Measurements from ENCODE around the gene VGF. TPM values are rescaled to one million over a fixed set of nuclear protein-coding genes. Genes with fewer than 3 reads are reported as not detected.

VGF gene
- total RNA-seq, 2 experiments from 2014 or later: 1.5 TPM; not detected in 1

- TF ChIP-seq EZH2phosphoT487 (IDR thresholded peaks at IDR 0.05; ENCODE audit: borderline replicate concordance, low read depth, low read length): no peak
- peak; percentile 91 for TF ChIP-seq CTCF (conservative IDR thresholded peaks at IDR 0.05; ENCODE audit: low read length)
- Histone ChIP-seq H3K27ac (ENCODE audit: low read depth, low read length, poor library complexity, severe bottlenecking) (no peak overlapping the region), H3K9me3 (ENCODE audit: low read length) (no peaks in the 10 kb centered on the region), H4K20me1 (ENCODE audit: insufficient read depth, low read length) (no peaks in the 10 kb centered on the region), H3K79me2 (ENCODE audit: insufficient read depth, low read depth, low read length) (no peaks in the 10 kb centered on the region), H3K9me2 (ENCODE audit: insufficient read depth, low read length) (no peaks in the 10 kb centered on the region), H3K4me1 (ENCODE audit: insufficient read depth, low read length, poor library complexity, severe bottlenecking) (peaks cover 26% of the 10 kb centered on the region), H3K36me3 (ENCODE audit: insufficient read depth, low read length) (no peaks in the 10 kb centered on the region), H2AFZ (ENCODE audit: low read length) (0 out of 2 replicates have a peak overlapping the region, but pooled peaks have one; percentile 31), H3K4me3 (ENCODE audit: low read depth, low read length, poor library complexity, severe bottlenecking) (no peak overlapping the region), H3K4me2 (ENCODE audit: low read length) (peak overlapping the region; percentile 53)
- BruUV-seq (replicated peaks): no TSS peak
- intact Hi-C loops (cut with micrococcal nuclease; ENCODE audit: unreplicated experiment): loop anchor here (1.0 kb wide), 1 partner anchor 26 kb away; no protein-coding TSS in a partner anchor
- ChIA-PET CTCF (ENCODE audit: unreplicated experiment) (no interaction called here), POLR2A (interaction anchor here (0.5 to 0.6 kb wide), 2 partner anchors 13 to 339 kb away, joined by 4 to 6 read pairs; no protein-coding TSS in a partner anchor)
- DNase-seq (ENCODE audit: low spot score): peak; percentile 69
Observed at GRCh38 chr7:101169838-101170551, 4.6 kb upstream of the VGF start.

- H3K4me2 ChIP-seq (ENCODE audit: low read length): peak overlapping the region; percentile 53
- no TSS peak for BruUV-seq (replicated peaks)
- no peaks in the 10 kb centered on the region for H3K36me3 ChIP-seq (ENCODE audit: insufficient read depth, low read length)
- TF ChIP-seq CTCF (conservative IDR thresholded peaks at IDR 0.05; ENCODE audit: low read length): no peak
- no peak for TF ChIP-seq EZH2phosphoT487 (IDR thresholded peaks at IDR 0.05; ENCODE audit: borderline replicate concordance, low read depth, low read length)
- no peaks in the 10 kb centered on the region for H3K79me2 ChIP-seq (ENCODE audit: insufficient read depth, low read depth, low read length)
- ChIA-PET POLR2A (interaction anchor here (0.6 kb wide), 1 partner anchor 135 kb away, joined by 4 read pairs; no protein-coding TSS in a partner anchor), CTCF (ENCODE audit: unreplicated experiment) (no interaction called here)
- intact Hi-C loops (cut with micrococcal nuclease; ENCODE audit: unreplicated experiment): loop anchor here (1.0 kb wide), 1 partner anchor 25 kb away; no protein-coding TSS in a partner anchor
- H3K9me3 ChIP-seq (ENCODE audit: low read length): no peaks in the 10 kb centered on the region
- peaks cover 23% of the 10 kb centered on the region for H3K4me1 ChIP-seq (ENCODE audit: insufficient read depth, low read length, poor library complexity, severe bottlenecking)
- H3K9me2 ChIP-seq (ENCODE audit: insufficient read depth, low read length): no peaks in the 10 kb centered on the region
- no peaks in the 10 kb centered on the region for H4K20me1 ChIP-seq (ENCODE audit: insufficient read depth, low read length)
- H2AFZ ChIP-seq (ENCODE audit: low read length): 0 out of 2 replicates have a peak overlapping the region, but pooled peaks have one; percentile 31
- no peak for DNase-seq (ENCODE audit: low spot score)
- H3K4me3 ChIP-seq (ENCODE audit: low read depth, low read length, poor library complexity, severe bottlenecking): no peak overlapping the region
- no peak overlapping the region for H3K27ac ChIP-seq (ENCODE audit: low read depth, low read length, poor library complexity, severe bottlenecking)
Observed at GRCh38 chr7:101169110-101169837, 3.9 kb upstream of the VGF start.

All from OCI-LY7 (cell line).